HepG2 (cell line): Measurements from ENCODE around the gene HNRNPM. TPM values are rescaled to one million over a fixed set of nuclear protein-coding genes. Genes with fewer than 3 reads are reported as not detected.

ENCODE experiments used
- ADNP ChIP-seq: sonication (generic); formaldehyde crosslinking; IDR thresholded peaks from 2 replicates; pipeline ENCODE4 v1.4.0; 2020; ENCODE audit warnings: missing genetic modification reagents
- AGO2 ChIP-seq: fragments of 200-400 bp; formaldehyde crosslinking; optimal IDR thresholded peaks from 2 replicates; pipeline ENCODE3; 2017; ENCODE audit warnings: mild to moderate bottlenecking, low read depth, low read length, moderate library complexity
- FOXJ3 ChIP-seq: sonication (generic); formaldehyde crosslinking; IDR thresholded peaks from 2 replicates; pipeline ENCODE4 v1.4.0; 2020; ENCODE audit warnings: missing genetic modification reagents, mild to moderate bottlenecking, borderline replicate concordance
- GZF1 ChIP-seq: sonication (generic); formaldehyde crosslinking; IDR thresholded peaks from 2 replicates; pipeline ENCODE4 v1.5.1; 2020; ENCODE audit warnings: mild to moderate bottlenecking, missing genetic modification reagents
- MAFF ChIP-seq: IDR thresholded peaks from 2 replicates; pipeline ENCODE4 v1.6.1; 2011; ENCODE audit warnings: low read depth, low read length, improper control_type of control experiment
- MTA3 ChIP-seq: sonication (generic); formaldehyde crosslinking; IDR thresholded peaks from 2 replicates; pipeline ENCODE4 v1.4.0; 2020; ENCODE audit warnings: missing genetic modification reagents
- MYC ChIP-seq: sonication (generic); formaldehyde crosslinking; IDR thresholded peaks from 2 replicates; pipeline ENCODE4 v1.9.0; 2021; ENCODE audit warnings: missing genetic modification reagents, borderline replicate concordance
- PAX8 ChIP-seq: sonication (generic); formaldehyde crosslinking; IDR thresholded peaks from 2 replicates; pipeline ENCODE4 v1.8.0; 2022; ENCODE audit warnings: mild to moderate bottlenecking, missing genetic modification reagents, borderline replicate concordance
- POLR2AphosphoS5 ChIP-seq: IDR thresholded peaks from 2 replicates; pipeline ENCODE4 v1.6.1; 2012; ENCODE audit warnings: low read depth, low read length
- SIN3A ChIP-seq: IDR thresholded peaks from 2 replicates; pipeline ENCODE4 v1.6.1; 2011; ENCODE audit warnings: low read depth, mild to moderate bottlenecking, control low read depth, low read length, borderline replicate concordance
- SP2 ChIP-seq: sonication (generic); formaldehyde crosslinking; IDR thresholded peaks from 2 replicates; pipeline ENCODE4 v1.5.1; 2020; ENCODE audit warnings: mild to moderate bottlenecking, missing genetic modification reagents
- ZFX ChIP-seq: sonication (generic); formaldehyde crosslinking; IDR thresholded peaks from 2 replicates; pipeline ENCODE4 v1.4.0; 2020; ENCODE audit warnings: mild to moderate bottlenecking, low read depth, missing genetic modification reagents, moderate library complexity
- ZNF101 ChIP-seq: sonication (generic); formaldehyde crosslinking; IDR thresholded peaks from 2 replicates; pipeline ENCODE4 v1.4.0; 2020; ENCODE audit warnings: mild to moderate bottlenecking, low read depth, missing genetic modification reagents, borderline replicate concordance
- ZNF556 ChIP-seq: sonication (generic); formaldehyde crosslinking; IDR thresholded peaks from 2 replicates; pipeline ENCODE4 v1.4.0; 2020; ENCODE audit warnings: mild to moderate bottlenecking, missing genetic modification reagents, borderline replicate concordance
- ZSCAN30 ChIP-seq: sonication (generic); formaldehyde crosslinking; IDR thresholded peaks from 2 replicates; pipeline ENCODE4 v1.5.0; 2020; ENCODE audit warnings: mild to moderate bottlenecking, missing genetic modification reagents
- polyA plus RNA-seq, 8 experiments: library from polyadenylated mRNA; depleted of rRNA in 3 of 8; stranded (reverse) in 7 of 8; unstranded in 1 of 8; fragments of >200 nt; fragmentation: Illumina TruSeq in 4 of 8; extraction: Trizol in 4 of 8; gene quantifications; 2 replicates each; pipeline versions ENCODE4 v1.2.1 to v1.2.3, GENCODE V29; 2011 to 2016; ENCODE audit warnings: low read depth in 4 of 8, missing spikeins in 1 of 8, mixed read lengths in 1 of 8; ENCODE audit not compliant: insufficient read depth in 1 of 8
- total RNA-seq, 5 experiments: library from RNA; depleted of rRNA; stranded (reverse); fragments of >200 nt; fragmentation: Illumina TruSeq; extraction: Trizol; gene quantifications; 2 replicates each; pipeline ENCODE4 v1.2.3, GENCODE V29; 2016; ENCODE audit warnings: low read depth in 1 of 5
- TF ChIP-seq, protein P1 (sequence below): sonication (generic); formaldehyde crosslinking; IDR thresholded peaks from 2 replicates; pipeline ENCODE4 v1.4.0; 2020; ENCODE audit warnings: missing genetic modification reagents
- TF ChIP-seq, protein P2 (sequence below): sonication (generic); formaldehyde crosslinking; conservative IDR thresholded peaks from 2 replicates; pipeline ENCODE4 v1.4.0; 2020; ENCODE audit warnings: missing genetic modification reagents
- TF ChIP-seq, protein P3 (sequence below): sonication (generic); formaldehyde crosslinking; IDR thresholded peaks from 2 replicates; pipeline ENCODE4 v1.4.0; 2020; ENCODE audit warnings: missing genetic modification reagents, borderline replicate concordance
- TF ChIP-seq, protein P4 (sequence below): sonication (generic); formaldehyde crosslinking; IDR thresholded peaks from 2 replicates; pipeline ENCODE4 v1.4.0; 2020; ENCODE audit warnings: missing genetic modification reagents, borderline replicate concordance
- TF ChIP-seq, protein P5 (sequence below): sonication (generic); formaldehyde crosslinking; IDR thresholded peaks from 2 replicates; pipeline ENCODE4 v1.5.0; 2020; ENCODE audit warnings: mild to moderate bottlenecking, missing genetic modification reagents

HNRNPM gene
- total and polyA plus RNA-seq, 2 of the 13 experiments (the other 11 are each of a cell fraction or from before 2014, with no cell fraction given), result 56.7 to 102 TPM

DNA sequence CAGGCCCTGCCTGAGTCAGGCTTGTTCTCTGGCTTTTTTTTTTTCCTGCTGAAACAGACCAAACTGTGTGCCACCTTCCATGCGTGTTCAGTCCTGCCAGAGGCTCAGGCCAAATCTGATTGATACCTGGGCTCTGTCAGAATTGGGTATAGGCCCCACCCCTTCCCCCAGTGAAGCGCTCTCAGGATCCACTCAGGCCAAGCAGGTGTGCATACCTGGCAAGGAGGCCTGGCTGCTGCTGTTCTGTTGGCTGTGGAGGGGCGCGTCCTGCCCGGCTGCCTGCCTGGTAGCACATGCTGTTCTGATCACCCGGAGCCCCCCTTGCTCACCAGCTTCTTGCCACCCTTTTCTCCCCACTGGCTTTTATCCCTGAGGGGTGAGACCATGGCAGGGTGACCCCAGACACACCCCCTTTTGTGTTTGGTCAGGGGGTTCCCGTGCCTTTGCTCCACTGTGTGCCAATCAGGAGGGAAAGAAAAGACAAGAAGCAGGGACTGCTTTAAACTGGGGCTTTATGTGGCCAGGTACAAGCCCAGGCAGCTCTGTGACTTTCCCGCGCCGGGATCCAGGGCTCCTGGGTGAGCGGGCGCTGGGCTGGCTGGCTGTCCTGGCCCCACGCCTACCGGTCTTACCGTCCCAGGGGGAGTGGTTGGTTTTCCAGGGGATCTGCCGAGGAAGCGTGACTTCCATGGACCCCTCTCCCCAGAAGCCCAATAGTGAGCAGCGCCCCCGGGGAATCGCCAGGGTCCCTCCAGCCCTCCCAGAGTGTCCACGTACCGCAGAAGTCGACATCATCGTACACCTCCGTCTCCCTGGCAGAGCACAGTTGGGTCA lies 45.0 kb downstream of the HNRNPM start (continued):
- TF ChIP-seq, protein P1, sequence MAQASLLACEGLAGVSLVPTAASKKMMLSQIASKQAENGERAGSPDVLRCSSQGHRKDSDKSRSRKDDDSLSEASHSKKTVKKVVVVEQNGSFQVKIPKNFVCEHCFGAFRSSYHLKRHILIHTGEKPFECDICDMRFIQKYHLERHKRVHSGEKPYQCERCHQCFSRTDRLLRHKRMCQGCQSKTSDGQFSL (CRISPR knock-in tag), result no peak
- no peak for TF ChIP-seq ZNF101 (CRISPR knock-in tag)
- peak; percentile 14; the same call in 1 of the 2 replicates for TF ChIP-seq POLR2AphosphoS5
- TF ChIP-seq MTA3, result no peak
- peak; percentile 85 for TF ChIP-seq AGO2
- TF ChIP-seq GZF1, result no peak
- TF ChIP-seq SIN3A, result no peak
- no peak for TF ChIP-seq SP2 (CRISPR knock-in tag)
- TF ChIP-seq PAX8 (CRISPR knock-in tag), result no peak
- TF ChIP-seq MYC (CRISPR knock-in tag), result no peak
- TF ChIP-seq, protein P2, sequence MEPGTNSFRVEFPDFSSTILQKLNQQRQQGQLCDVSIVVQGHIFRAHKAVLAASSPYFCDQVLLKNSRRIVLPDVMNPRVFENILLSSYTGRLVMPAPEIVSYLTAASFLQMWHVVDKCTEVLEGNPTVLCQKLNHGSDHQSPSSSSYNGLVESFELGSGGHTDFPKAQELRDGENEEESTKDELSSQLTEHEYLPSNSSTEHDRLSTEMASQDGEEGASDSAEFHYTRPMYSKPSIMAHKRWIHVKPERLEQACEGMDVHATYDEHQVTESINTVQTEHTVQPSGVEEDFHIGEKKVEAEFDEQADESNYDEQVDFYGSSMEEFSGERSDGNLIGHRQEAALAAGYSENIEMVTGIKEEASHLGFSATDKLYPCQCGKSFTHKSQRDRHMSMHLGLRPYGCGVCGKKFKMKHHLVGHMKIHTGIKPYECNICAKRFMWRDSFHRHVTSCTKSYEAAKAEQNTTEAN, result no peak
- no peak for TF ChIP-seq ADNP
- TF ChIP-seq ZSCAN30, result no peak
- TF ChIP-seq, protein P3, sequence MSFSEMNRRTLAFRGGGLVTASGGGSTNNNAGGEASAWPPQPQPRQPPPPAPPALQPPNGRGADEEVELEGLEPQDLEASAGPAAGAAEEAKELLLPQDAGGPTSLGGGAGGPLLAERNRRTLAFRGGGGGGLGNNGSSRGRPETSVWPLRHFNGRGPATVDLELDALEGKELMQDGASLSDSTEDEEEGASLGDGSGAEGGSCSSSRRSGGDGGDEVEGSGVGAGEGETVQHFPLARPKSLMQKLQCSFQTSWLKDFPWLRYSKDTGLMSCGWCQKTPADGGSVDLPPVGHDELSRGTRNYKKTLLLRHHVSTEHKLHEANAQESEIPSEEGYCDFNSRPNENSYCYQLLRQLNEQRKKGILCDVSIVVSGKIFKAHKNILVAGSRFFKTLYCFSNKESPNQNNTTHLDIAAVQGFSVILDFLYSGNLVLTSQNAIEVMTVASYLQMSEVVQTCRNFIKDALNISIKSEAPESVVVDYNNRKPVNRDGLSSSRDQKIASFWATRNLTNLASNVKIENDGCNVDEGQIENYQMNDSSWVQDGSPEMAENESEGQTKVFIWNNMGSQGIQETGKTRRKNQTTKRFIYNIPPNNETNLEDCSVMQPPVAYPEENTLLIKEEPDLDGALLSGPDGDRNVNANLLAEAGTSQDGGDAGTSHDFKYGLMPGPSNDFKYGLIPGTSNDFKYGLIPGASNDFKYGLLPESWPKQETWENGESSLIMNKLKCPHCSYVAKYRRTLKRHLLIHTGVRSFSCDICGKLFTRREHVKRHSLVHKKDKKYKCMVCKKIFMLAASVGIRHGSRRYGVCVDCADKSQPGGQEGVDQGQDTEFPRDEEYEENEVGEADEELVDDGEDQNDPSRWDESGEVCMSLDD (CRISPR knock-in tag), result no peak
- TF ChIP-seq, protein P4, sequence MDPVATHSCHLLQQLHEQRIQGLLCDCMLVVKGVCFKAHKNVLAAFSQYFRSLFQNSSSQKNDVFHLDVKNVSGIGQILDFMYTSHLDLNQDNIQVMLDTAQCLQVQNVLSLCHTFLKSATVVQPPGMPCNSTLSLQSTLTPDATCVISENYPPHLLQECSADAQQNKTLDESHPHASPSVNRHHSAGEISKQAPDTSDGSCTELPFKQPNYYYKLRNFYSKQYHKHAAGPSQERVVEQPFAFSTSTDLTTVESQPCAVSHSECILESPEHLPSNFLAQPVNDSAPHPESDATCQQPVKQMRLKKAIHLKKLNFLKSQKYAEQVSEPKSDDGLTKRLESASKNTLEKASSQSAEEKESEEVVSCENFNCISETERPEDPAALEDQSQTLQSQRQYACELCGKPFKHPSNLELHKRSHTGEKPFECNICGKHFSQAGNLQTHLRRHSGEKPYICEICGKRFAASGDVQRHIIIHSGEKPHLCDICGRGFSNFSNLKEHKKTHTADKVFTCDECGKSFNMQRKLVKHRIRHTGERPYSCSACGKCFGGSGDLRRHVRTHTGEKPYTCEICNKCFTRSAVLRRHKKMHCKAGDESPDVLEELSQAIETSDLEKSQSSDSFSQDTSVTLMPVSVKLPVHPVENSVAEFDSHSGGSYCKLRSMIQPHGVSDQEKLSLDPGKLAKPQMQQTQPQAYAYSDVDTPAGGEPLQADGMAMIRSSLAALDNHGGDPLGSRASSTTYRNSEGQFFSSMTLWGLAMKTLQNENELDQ, result no peak
- TF ChIP-seq MAFF, result no peak
- TF ChIP-seq ZFX, result no peak
- TF ChIP-seq, protein P5, sequence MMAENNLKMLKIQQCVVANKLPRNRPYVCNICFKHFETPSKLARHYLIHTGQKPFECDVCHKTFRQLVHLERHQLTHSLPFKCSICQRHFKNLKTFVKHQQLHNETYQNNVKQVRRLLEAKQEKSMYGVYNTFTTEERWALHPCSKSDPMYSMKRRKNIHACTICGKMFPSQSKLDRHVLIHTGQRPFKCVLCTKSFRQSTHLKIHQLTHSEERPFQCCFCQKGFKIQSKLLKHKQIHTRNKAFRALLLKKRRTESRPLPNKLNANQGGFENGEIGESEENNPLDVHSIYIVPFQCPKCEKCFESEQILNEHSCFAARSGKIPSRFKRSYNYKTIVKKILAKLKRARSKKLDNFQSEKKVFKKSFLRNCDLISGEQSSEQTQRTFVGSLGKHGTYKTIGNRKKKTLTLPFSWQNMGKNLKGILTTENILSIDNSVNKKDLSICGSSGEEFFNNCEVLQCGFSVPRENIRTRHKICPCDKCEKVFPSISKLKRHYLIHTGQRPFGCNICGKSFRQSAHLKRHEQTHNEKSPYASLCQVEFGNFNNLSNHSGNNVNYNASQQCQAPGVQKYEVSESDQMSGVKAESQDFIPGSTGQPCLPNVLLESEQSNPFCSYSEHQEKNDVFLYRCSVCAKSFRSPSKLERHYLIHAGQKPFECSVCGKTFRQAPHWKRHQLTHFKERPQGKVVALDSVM (CRISPR knock-in tag), result no peak
- TF ChIP-seq FOXJ3 (CRISPR knock-in tag), result no peak
- no peak for TF ChIP-seq ZNF556
